Muscle layer of colon (tissue), 2 donors: ENCODE results near the gene CFAP73.

Experiments used
- H3K27ac ChIP-seq: one replicate; pipeline ENCODE4 v1.7.0; 2013; ENCODE audit warnings: low read depth, mild to moderate bottlenecking, low read length, moderate library complexity
- H3K27me3 ChIP-seq, 2 donors: one replicate each; pipeline ENCODE4 v1.7.0; 2013; ENCODE audit warnings: low read length in 2 of 2, mild to moderate bottlenecking in 2 of 2; ENCODE audit not compliant: insufficient read depth in 2 of 2, control insufficient read depth in 1 of 2
- H3K36me3 ChIP-seq: one replicate; pipeline ENCODE4 v1.7.0; 2013; ENCODE audit warnings: mild to moderate bottlenecking, low read length; ENCODE audit not compliant: insufficient read depth
- H3K4me1 ChIP-seq: one replicate; pipeline ENCODE4 v1.7.0; 2013; ENCODE audit warnings: mild to moderate bottlenecking, low read length; ENCODE audit not compliant: insufficient read depth
- H3K4me3 ChIP-seq, 2 donors: one replicate each; pipeline ENCODE4 v1.7.0; 2013; ENCODE audit warnings: low read length in 2 of 2, low read depth in 1 of 2, mild to moderate bottlenecking in 1 of 2, moderate library complexity in 1 of 2
- H3K9ac ChIP-seq: one replicate; pipeline ENCODE4 v1.7.0; 2013; ENCODE audit warnings: low read length
- H3K9me3 ChIP-seq: one replicate; pipeline ENCODE4 v1.7.0; 2013; ENCODE audit warnings: mild to moderate bottlenecking, low read length
- donor health status: abdominal sarcoma.
- donor health status: Adenocarcinoma of cecum.

The CFAP73 gene

DNA sequence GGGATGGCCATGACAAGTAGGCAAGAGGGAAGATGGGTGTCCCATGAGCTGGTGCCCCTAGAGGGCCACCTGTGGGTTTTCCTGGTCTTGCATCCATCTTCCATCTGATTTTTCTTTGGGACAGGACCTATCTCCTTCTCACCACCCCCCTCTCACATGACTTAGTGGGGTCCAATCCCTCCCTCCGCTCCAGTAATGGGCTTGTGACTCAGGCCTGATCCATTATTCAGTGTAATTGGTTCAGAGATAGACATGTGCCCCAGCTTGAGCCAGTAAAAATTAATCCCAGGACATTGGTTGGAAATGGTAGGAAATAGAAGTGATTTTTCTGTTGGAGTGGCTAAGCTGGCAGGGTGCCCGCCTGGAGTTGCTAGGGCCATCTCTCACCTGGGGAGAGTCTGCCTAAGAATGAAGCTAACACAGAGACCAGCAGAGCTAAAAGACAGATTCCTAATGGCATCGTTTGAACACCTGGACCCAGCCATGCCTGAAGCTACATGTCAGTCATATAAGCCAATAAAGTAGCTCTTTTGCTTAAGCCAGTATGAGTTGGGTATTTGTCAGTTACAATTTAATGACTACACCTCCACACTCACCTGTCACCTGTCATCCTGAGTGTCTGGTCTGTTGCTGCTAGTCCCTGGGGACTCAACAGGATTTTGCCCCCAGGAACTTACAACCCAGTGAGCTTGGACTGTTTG is 28.7 kb upstream of the CFAP73 start:
- Histone ChIP-seq H3K27ac (no peak overlapping the region), H3K4me3 (no peak overlapping the region), H3K4me1 (no peaks in the 10 kb centered on the region), H3K27me3 (no peaks in the 10 kb centered on the region), H3K36me3 (no peaks in the 10 kb centered on the region), H3K9me3 (no peaks in the 10 kb centered on the region), H3K9ac (no peak overlapping the region)

DNA sequence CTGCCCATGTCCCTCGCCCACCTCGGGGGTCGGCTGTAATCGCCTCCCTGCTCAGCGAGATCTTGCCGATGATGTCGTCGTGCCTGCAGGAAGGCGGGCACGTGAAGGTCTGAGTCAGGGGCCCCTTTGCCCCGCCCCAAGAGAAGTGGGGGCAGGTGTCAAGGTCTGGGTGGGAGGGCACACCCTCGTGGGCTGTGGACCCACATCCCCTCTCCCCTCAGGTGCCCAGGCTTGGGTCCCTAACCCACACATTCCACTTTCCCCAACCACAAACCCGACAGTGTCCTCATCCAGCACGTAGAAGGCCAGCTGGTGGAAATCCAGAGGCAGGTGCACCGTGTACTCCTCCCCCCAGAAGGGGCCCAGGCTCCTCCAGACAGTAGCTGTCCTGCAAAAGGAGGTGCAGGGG is 21.7 kb upstream of the CFAP73 start:
- no peaks in the 10 kb centered on the region for H3K27me3 ChIP-seq
- no peaks in the 10 kb centered on the region for H3K4me1 ChIP-seq
- no peaks in the 10 kb centered on the region for H3K36me3 ChIP-seq
- H3K4me3 ChIP-seq, result no peak overlapping the region
- no peaks in the 10 kb centered on the region for H3K9me3 ChIP-seq
- no peak overlapping the region for H3K9ac ChIP-seq
- no peak overlapping the region for H3K27ac ChIP-seq

DNA sequence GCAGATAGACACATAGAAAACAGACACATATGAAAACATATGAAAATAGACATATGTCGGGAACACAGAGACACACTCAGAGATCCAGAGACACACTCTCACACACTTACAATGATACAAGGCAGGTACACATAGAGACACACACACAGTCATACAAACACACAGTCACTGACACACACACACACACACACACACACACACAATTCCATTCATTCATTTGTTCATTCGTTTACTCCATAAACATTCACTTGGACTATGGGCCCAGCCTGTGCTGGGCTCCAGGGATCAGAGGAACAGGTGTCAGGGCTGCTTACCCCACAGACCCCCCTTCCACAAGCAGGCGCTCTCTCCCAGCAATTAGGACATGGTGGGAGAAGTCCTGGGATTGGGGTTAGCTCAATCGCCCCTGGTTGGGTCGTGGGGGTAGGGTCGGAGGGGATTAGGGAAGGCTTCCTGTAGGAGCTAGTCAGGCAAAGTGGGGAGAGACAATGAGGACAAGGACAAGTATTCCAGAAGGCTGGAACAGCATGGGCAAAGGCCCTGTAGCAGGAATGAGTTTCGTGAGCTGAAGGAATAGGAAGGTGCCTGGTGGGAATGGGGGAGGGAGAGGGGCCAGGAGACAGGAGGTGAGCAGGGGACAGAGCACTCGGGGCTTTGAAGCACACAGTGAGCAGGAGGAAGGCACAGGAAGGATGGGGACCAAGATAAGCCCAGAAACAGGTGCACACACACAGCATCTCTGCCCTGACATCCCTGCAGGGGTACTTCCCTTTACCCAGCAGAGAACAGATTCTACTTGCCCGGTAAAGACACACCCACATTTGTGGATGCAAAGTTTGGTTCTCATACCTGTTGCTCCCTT is 20.5 kb upstream of the CFAP73 start:
- Histone ChIP-seq H3K27me3 (no peaks in the 10 kb centered on the region), H3K9ac (no peak overlapping the region), H3K9me3 (no peaks in the 10 kb centered on the region), H3K4me1 (no peaks in the 10 kb centered on the region), H3K27ac (no peak overlapping the region), H3K36me3 (no peaks in the 10 kb centered on the region), H3K4me3 (no peak overlapping the region)

DNA sequence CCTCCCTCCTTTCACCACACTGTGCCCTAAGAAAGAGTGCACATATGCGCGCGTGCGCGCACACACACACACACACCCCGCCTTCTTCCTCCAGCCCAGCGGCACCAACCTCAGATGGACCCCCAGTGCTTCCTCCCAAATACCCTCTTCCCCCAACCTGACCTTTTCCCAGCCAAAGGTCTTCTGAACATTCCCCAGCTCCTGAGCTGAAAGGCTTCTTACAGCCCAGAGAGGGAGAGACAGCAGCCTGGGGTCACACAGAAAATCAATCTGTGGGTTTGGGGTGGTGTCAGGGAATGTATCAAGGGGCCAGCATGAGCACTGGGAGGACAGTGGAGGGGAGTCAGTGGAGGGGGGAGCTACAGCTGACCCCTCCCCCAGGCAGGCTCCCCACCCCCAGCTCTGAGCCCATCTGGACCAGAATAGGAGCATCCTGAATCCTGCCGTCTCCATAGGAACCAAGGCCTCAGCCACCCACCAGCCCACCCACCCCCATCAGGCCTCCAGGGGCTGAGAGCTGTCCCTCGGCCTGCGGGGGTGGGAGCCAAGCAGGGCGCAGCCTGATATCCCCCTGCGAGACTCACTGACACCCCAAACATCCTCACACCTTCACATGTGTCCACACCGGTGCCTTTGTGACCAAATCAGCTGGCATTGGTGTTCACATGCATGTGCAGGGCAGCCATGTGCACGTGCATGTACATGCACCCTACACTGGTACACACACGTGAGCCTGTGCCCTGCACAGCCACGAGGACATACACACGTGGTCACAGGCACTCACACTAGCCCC is 19.7 kb upstream of the CFAP73 start:
- H3K27ac ChIP-seq, result no peak overlapping the region
- peaks cover 0 to 7% of the 10 kb centered on the region in 2 donors for H3K27me3 ChIP-seq
- no peak overlapping the region for H3K4me3 ChIP-seq
- H3K4me1 ChIP-seq, result no peaks in the 10 kb centered on the region
- no peaks in the 10 kb centered on the region for H3K9me3 ChIP-seq
- H3K36me3 ChIP-seq, result no peaks in the 10 kb centered on the region
- H3K9ac ChIP-seq, result no peak overlapping the region

DNA sequence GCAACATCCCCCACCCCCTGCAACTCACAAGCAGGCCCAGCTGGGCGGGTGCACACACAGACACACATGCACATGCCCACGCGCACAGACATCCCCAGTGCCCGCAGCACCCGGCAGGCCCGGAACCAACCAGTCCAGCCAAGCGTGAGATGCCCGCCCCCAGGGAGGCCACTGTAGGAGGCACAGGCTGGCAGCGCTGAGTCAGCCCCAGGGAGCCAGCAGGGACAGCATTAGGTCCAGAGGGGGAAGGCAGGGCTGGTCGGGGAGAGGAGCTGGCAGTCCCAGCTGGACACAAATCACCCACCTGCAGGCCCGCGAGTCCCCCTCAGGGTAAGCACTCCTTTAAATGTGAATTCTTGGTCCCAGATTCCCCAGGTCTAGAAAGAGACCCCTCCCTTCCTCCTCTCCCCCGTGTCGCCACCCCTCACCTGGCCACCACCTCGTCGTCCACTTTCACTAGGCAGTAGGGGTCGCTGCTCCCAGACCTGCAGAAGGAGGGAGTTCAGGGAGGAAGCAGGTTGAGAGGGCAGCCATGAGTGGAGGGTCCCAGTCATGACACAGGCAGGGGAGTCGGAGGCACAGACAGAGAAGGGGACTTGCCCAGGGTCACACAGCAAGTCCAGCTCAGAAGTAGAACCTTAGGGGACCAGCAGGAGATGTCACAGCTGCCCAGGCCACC is 18.9 kb upstream of the CFAP73 start:
- Histone ChIP-seq H3K27me3 (peaks cover 0 to 15% of the 10 kb centered on the region in 2 donors), H3K9ac (no peak overlapping the region), H3K9me3 (no peaks in the 10 kb centered on the region), H3K4me1 (no peaks in the 10 kb centered on the region), H3K36me3 (no peaks in the 10 kb centered on the region), H3K27ac (no peak overlapping the region), H3K4me3 (no peak overlapping the region)

DNA sequence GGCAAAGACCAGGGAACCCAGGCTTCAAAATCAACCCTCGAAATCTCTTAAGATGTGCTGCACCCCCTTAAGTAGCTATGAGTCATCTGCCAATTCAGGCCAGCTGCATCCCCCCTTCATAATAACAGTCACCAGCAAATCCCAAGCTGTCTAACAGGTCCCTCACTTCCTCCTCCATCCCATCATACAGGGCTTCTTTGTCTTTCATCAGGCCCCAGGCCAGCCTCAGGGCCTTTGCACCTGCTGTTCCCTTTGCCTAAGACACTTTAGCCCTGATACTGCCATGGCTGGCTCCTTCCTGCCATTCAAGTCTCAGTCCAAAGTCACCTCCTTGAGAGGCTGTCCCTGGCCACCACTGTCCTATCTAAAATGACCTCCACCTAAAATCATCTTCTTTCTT is 18.0 kb upstream of the CFAP73 start:
- Histone ChIP-seq H3K9ac (no peak overlapping the region), H3K4me3 (no peak overlapping the region), H3K36me3 (no peaks in the 10 kb centered on the region), H3K27me3 (peaks cover 0 to 21% of the 10 kb centered on the region in 2 donors), H3K9me3 (no peaks in the 10 kb centered on the region), H3K4me1 (no peaks in the 10 kb centered on the region), H3K27ac (no peak overlapping the region)

DNA sequence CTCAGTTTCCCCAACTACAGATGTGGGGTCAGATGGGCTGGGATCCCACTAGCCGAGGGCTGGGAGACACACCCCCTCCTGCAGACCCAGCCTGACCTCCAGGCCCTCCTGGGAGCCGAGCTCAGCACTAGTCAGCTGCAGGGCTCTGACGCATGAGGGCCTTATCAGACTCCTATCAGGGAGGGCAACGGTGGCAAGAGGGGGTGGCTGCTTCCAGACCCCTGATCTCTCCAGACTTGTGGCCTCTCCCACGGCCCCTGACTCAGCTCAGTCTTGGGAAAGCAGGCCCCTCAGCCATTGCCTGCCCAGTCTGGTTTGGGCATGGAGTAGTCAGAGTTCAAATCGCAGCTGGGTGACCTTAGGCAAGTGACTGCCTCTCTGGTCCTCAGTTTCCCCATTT is 16.5 kb upstream of the CFAP73 start:
- Histone ChIP-seq H3K36me3 (no peaks in the 10 kb centered on the region), H3K4me3 (no peak overlapping the region), H3K4me1 (no peaks in the 10 kb centered on the region), H3K9me3 (no peaks in the 10 kb centered on the region), H3K9ac (no peak overlapping the region), H3K27me3 (peaks cover 0 to 28% of the 10 kb centered on the region in 2 donors), H3K27ac (no peak overlapping the region)

DNA sequence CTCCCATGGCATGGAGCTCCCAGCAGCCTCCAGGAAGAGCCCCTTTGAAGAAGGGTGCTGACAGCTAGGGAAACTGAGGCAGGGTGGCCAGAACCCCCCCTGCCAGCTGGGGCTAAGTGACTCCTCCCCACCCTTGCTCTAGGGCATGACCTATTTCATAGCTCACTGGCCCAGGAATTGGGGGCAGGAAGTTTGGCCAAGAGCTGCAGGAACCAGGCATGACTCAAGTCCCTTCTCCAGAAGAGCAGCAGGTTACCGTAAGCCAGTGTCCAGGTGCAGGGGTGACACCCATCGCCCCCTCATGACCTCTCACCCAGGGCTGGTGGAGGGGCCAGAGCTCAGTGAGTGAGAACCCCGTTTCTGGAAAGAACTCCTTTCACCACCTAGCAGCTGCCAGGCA is 15.9 kb upstream of the CFAP73 start:
- Histone ChIP-seq H3K9me3 (no peaks in the 10 kb centered on the region), H3K36me3 (no peaks in the 10 kb centered on the region), H3K4me3 (no peak overlapping the region), H3K4me1 (no peaks in the 10 kb centered on the region), H3K27me3 (peaks cover 0 to 28% of the 10 kb centered on the region in 2 donors), H3K9ac (no peak overlapping the region), H3K27ac (no peak overlapping the region)

DNA sequence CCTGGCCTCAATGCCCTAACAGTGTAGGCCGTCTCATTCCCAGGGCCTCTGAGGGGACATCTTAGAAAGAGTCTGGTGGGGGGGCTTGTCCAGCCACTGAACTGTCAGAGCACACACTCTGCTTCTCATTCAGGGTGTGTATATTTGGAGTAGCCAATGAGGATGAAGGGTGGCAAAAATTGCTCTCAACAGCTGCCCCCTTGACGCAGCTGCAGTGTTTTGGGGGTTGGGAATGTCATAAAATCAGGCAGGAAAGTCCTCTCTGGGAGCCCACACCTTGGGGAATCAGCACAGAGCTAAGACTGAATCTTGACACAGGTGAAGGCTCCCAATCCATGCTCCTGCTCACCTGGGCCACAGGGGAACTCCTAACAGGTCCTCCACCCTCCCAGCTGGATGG is 15.5 kb upstream of the CFAP73 start:
- Histone ChIP-seq H3K27ac (no peak overlapping the region), H3K9me3 (no peaks in the 10 kb centered on the region), H3K36me3 (no peaks in the 10 kb centered on the region), H3K27me3 (peaks cover 0 to 28% of the 10 kb centered on the region in 2 donors), H3K4me3 (no peak overlapping the region), H3K4me1 (no peaks in the 10 kb centered on the region), H3K9ac (no peak overlapping the region)

DNA sequence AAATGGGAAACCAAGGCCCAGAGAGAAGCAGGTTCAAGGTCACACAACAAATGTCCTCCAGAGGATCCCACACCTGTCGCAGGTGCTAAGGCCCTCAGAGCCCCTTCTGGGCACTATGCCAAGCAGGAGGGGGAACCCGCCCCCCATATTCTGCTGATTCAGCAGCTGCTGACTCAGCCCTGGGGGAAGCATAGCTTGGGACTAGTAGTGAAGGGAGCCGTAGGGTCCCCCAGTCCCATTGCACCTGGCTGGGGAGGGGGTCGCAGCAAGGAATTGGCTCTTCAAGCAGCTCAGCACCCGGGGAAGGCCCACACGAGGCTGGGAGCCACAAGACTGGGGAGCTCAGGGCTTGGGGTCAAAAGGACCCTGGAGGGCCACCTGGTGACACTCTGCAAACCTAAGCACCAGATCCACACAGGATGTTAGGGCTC is 15.0 kb upstream of the CFAP73 start:
- H3K36me3 ChIP-seq, result no peaks in the 10 kb centered on the region
- no peaks in the 10 kb centered on the region for H3K4me1 ChIP-seq
- no peak overlapping the region for H3K4me3 ChIP-seq
- no peak overlapping the region for H3K27ac ChIP-seq
- no peaks in the 10 kb centered on the region for H3K9me3 ChIP-seq
- H3K9ac ChIP-seq, result no peak overlapping the region
- H3K27me3 ChIP-seq, result peaks cover 0 to 28% of the 10 kb centered on the region in 2 donors
